ENCODE measurements around the gene MBNL2. TPM values are rescaled to one million over a fixed set of nuclear protein-coding genes. Genes with fewer than 3 reads are reported as not detected.

MBNL2 gene
- total RNA-seq, 1 donor from 2014 or later, result 16.9 TPM

DNA sequence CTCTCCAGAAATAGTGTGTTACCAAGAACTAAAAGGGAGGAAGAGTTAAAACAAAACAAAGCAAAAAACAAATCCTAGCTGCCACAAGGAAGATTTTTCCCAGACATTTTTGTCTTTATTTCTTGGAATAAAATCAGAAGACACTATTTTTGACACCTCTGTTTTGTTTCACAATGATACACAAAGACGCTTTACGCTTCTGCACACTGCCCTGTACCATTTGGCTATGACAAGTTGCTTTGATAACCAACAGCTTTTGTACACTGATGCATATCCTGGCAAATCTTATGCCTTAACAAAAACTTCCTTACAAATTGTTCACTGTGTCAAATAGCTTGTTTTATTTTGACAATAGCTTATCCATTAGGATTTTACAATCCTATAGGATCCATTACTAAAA lies 108.3 kb downstream of the MBNL2 start:
- Mint-ChIP-seq H3K27ac (ENCODE audit: unreplicated experiment) (no peak overlapping the region), H3K27me3 (ENCODE audit: low read depth) (no peaks in the 10 kb centered on the region), H3K4me1 (peaks cover 47% of the 10 kb centered on the region), H3K36me3 (ENCODE audit: low read depth) (no peaks in the 10 kb centered on the region), H3K4me3 (no peak overlapping the region), H3K9me3 (no peaks in the 10 kb centered on the region)
- DNase-seq (ENCODE audit: low read depth, low spot score), result no peak
- TF ChIP-seq, protein P1, sequence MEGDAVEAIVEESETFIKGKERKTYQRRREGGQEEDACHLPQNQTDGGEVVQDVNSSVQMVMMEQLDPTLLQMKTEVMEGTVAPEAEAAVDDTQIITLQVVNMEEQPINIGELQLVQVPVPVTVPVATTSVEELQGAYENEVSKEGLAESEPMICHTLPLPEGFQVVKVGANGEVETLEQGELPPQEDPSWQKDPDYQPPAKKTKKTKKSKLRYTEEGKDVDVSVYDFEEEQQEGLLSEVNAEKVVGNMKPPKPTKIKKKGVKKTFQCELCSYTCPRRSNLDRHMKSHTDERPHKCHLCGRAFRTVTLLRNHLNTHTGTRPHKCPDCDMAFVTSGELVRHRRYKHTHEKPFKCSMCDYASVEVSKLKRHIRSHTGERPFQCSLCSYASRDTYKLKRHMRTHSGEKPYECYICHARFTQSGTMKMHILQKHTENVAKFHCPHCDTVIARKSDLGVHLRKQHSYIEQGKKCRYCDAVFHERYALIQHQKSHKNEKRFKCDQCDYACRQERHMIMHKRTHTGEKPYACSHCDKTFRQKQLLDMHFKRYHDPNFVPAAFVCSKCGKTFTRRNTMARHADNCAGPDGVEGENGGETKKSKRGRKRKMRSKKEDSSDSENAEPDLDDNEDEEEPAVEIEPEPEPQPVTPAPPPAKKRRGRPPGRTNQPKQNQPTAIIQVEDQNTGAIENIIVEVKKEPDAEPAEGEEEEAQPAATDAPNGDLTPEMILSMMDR (conservative IDR thresholded peaks at IDR 0.05), result no peak

DNA sequence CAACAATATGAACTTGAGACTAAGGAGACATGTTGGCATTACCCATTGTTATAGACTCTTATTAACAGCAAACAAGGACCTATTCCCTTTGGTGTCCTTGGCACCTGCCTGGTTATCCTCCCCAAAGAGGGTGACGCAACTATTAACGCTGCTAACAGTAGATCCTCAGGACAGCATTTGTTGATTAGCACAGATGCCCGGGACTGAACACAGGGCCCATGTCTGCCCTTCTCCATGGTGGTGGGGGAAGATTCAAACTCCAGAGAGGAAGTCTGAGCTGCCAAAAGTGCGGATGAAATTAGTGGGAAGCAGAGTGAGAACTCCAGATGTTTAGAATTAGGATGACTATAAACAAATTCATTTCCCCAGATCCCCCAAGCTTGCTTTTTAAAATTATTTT lies 110.6 kb downstream of the MBNL2 start:
- DNase-seq (ENCODE audit: low read depth, low spot score), result no peak
- Mint-ChIP-seq H3K27me3 (ENCODE audit: low read depth) (no peaks in the 10 kb centered on the region), H3K27ac (ENCODE audit: unreplicated experiment) (no peak overlapping the region), H3K36me3 (ENCODE audit: low read depth) (peaks cover 3% of the 10 kb centered on the region), H3K9me3 (no peaks in the 10 kb centered on the region), H3K4me1 (peaks cover 42% of the 10 kb centered on the region), H3K4me3 (no peak overlapping the region)
- TF ChIP-seq, protein P1 (conservative IDR thresholded peaks at IDR 0.05), result no peak

DNA sequence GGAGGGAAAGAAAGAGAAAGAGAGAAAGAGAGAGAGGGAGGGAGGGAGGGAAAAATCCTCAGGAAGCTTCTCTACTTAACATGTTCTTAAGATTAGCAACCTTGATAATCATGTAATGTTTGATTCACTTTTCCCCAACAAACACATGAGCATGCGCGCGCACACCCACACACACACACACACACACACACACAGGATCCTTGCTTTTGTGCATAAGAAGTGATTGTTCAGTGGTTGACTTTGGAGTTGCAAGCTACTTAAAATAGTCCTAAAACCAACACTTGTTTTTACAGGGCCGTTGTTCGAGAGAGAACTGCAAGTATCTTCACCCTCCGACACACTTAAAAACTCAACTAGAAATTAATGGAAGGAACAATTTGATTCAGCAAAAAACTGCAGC lies 111.8 kb downstream of the MBNL2 start:
- H3K27me3 Mint-ChIP-seq (ENCODE audit: low read depth), result no peaks in the 10 kb centered on the region
- no peak overlapping the region for H3K27ac Mint-ChIP-seq (ENCODE audit: unreplicated experiment)
- H3K4me3 Mint-ChIP-seq, result no peak overlapping the region
- TF ChIP-seq, protein P1 (conservative IDR thresholded peaks at IDR 0.05), result no peak
- peaks cover 3% of the 10 kb centered on the region for H3K36me3 Mint-ChIP-seq (ENCODE audit: low read depth)
- peaks cover 29% of the 10 kb centered on the region for H3K4me1 Mint-ChIP-seq
- DNase-seq (ENCODE audit: low read depth, low spot score), result no peak
- no peaks in the 10 kb centered on the region for H3K9me3 Mint-ChIP-seq

DNA sequence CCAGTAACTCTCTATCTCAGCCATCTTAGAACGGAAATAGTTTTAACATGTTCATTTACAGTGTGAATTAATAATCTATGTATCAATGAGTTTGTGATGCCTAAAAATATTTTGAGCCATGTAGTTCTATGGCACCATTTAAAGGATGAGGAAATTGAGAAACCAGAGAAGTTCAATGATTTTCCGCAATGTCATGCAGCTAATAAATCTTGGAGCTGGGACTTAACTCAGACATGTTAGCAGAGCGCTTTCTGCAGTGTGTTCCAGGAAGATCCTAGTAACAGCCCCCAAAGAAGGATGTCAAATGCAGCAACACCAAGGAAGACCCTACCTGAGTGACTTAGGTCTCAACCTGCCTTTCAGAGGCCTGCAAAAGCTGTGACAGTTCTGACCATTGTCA lies 112.6 kb downstream of the MBNL2 start:
- no peak for DNase-seq (ENCODE audit: low read depth, low spot score)
- peaks cover 22% of the 10 kb centered on the region for H3K4me1 Mint-ChIP-seq
- TF ChIP-seq, protein P1 (conservative IDR thresholded peaks at IDR 0.05), result no peak
- peaks cover 3% of the 10 kb centered on the region for H3K36me3 Mint-ChIP-seq (ENCODE audit: low read depth)
- no peaks in the 10 kb centered on the region for H3K9me3 Mint-ChIP-seq
- no peak overlapping the region for H3K27ac Mint-ChIP-seq (ENCODE audit: unreplicated experiment)
- no peaks in the 10 kb centered on the region for H3K27me3 Mint-ChIP-seq (ENCODE audit: low read depth)
- no peak overlapping the region for H3K4me3 Mint-ChIP-seq

DNA sequence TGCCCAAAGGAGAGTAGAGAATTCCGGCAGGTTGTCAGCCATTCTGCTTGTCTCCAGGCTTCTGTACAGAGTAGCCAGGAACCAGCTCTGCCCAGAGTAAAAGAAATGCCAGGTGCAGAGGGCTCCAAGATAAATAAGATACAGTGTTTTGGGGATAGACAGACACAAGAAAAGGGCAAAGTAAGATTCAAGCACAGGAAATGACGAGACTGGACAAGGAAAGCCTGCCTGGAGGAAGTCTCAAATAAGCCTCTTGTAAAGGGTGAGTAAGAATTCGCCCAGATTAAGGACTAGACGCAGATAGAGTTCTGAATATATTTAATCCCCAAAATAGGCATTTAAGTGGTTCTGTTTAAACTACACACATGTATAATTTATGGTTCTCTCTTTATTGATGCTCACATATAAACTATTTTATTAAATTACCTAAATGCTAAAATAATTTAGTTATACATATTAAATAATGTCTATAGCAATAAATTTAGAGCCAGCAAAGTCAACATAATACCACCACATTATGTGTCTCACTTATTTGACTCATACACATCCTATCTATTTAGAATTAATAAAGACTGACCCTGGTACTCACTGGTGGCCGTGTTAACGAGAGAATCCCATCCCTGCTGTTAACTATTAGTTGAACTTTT lies 113.5 kb downstream of the MBNL2 start:
- H3K36me3 Mint-ChIP-seq (ENCODE audit: low read depth), result peaks cover 3% of the 10 kb centered on the region
- TF ChIP-seq, protein P1 (conservative IDR thresholded peaks at IDR 0.05), result no peak
- no peaks in the 10 kb centered on the region for H3K9me3 Mint-ChIP-seq
- H3K4me3 Mint-ChIP-seq, result no peak overlapping the region
- DNase-seq (ENCODE audit: low read depth, low spot score), result no peak
- H3K4me1 Mint-ChIP-seq, result peaks cover 20% of the 10 kb centered on the region
- H3K27ac Mint-ChIP-seq (ENCODE audit: unreplicated experiment), result peak overlapping the region; percentile 36
- H3K27me3 Mint-ChIP-seq (ENCODE audit: low read depth), result no peaks in the 10 kb centered on the region

All from neural crest cell (in vitro differentiated cells).